Inflammatory macrophage (primary cell): ENCODE results near the gene VCL.

Source experiments
- DNase-seq, 2 donors: peaks; one replicate each; pipeline ENCODE4 v3.0.0-alpha.2; 2020 to 2022

VCL gene

GRCh38 chr10:74153123-74153522 lies 155.2 kb downstream of the VCL start:
- DNase-seq, result no peak

- DNase-seq, result no peak
Measured at GRCh38 chr10:74153676-74154075, 155.8 kb downstream of the VCL start.

GRCh38 chr10:74156919-74157289 lies 159.0 kb downstream of the VCL start:
- peak in 1 of 2 donors; percentile 15 for DNase-seq

GRCh38 chr10:74160013-74160412 lies 162.1 kb downstream of the VCL start:
- DNase-seq, result no peak

DNA sequence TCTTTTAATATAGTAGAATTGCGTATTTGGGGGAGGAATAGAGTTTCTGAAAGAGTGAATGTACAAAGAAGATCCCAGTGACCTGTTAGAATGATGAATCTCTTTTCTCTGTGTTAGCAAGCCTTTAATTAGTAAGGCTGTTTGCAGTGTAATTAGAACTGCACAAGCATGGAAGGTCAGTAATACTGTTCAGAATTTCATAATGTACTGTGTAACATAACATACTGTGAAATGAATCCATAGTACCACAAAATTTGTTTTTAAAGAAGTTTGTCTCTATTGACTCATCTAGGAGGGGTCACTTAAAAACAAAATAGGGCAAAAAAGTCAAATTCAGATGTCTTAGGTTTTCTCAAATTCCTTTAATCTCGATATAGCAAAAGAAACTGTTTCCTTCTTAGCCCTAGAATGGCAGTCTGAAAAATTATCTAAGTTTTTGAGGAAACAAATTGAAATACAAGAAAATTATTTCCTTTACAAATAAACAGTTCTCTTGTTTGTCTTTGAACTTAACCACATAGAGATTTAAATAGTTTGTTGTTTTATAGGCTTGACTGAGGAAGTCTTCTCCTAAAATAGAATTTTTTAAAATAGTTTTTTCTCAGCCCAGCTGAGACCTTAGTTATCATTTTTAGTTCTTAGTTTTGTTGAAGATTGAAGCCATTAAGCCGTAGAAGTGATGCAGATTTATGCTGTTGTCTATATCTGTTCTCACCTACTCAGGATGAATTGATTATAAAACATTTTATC lies 165.6 kb downstream of the VCL start:
- peak in 1 of 2 donors; percentile 54 for DNase-seq

DNA sequence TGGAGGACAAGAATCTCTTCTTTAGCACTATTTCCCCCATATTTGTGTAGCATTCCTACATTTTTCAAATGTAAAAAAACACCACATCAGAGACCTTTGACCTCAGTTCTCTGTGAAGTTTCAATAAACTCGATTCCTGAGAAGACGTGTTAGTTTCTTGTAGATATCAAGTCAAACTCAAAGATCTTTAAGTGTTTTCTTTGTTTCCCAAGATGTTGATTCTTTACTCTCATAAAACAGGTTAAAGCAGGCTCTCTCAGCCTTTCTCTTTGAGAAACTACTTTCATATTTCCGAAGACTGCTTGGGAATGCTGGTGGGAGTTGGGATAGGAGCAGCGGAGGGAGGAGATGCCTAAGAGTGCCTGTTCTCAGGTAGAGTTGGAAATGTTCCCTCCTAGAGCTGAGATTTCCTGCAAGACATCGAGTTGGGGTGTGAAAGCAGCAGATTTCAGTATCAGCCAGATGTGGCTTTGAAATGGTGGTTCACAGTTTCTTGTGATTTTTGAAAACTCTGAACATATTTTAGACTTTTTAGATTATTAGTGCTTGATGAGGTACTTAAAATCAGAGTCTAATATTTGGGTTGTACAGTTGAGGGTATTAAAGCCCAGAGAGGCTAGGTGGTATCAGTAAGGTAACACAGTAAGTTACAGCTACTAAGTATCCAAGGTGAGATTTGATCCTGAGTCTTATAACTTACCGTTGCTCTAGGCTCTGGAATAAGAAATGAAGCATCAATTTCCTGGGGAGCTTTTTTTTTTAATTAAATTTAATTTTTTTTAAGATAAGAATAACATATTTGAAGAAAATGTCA lies 167.0 kb downstream of the VCL start:
- DNase-seq, result no peak

GRCh38 chr10:74165530-74165901 lies 167.6 kb downstream of the VCL start:
- no peak for DNase-seq

DNA sequence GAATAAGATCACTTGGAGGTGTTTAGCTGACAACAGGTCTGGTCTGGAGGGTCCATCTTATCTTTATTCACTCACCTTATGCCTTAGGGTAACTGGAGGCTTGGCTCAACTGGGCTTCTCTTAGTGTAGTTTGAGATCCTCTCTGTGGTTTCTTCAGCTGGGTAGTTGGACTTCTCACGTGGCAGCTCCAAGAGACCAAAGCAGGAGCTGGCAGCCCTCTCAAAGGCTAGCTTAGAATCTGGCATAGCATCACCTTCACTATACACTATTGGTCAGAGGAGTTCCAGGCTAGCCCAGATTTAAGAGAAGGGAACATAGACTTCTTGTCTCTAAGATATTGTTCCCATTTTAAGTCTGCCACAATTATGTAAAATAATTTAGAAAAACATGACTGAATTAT lies 169.5 kb downstream of the VCL start:
- peak in 1 of 2 donors; percentile 39 for DNase-seq
